Measurements from ENCODE around the gene CDKN2B-AS1.

The CDKN2B-AS1 gene

GRCh38 chr9:22084336-22085035 is 89.9 kb downstream of the CDKN2B-AS1 start:
- DNase-seq (ENCODE audit: low read depth in 1 of 2, low spot score in 1 of 2): no peak

- no peak for DNase-seq (ENCODE audit: low read depth in 1 of 2, low spot score in 1 of 2)
These were observed 93.6 kb downstream of the CDKN2B-AS1 start for GRCh38 chr9:22088053-22088716.

GRCh38 chr9:22088717-22089061 is 94.1 kb downstream of the CDKN2B-AS1 start:
- no peak for DNase-seq (ENCODE audit: low read depth in 1 of 2, low spot score in 1 of 2)

GRCh38 chr9:22097707-22098106 is 103.1 kb downstream of the CDKN2B-AS1 start:
- DNase-seq (ENCODE audit: low read depth in 1 of 2, low spot score in 1 of 2): no peak

GRCh38 chr9:22098643-22099332 is 104.2 kb downstream of the CDKN2B-AS1 start:
- no peak for DNase-seq (ENCODE audit: low read depth in 1 of 2, low spot score in 1 of 2)

- DNase-seq (ENCODE audit: low read depth in 1 of 2, low spot score in 1 of 2): no peak
These were observed 106.0 kb downstream of the CDKN2B-AS1 start for GRCh38 chr9:22100626-22101025.

GRCh38 chr9:22102146-22103053 is 107.8 kb downstream of the CDKN2B-AS1 start:
- DNase-seq (ENCODE audit: low read depth in 1 of 2, low spot score in 1 of 2): no peak

GRCh38 chr9:22103685-22104575 is 109.3 kb downstream of the CDKN2B-AS1 start:
- no peak for DNase-seq (ENCODE audit: low read depth in 1 of 2, low spot score in 1 of 2)

GRCh38 chr9:22105005-22105722 is 110.6 kb downstream of the CDKN2B-AS1 start:
- no peak for DNase-seq (ENCODE audit: low read depth in 1 of 2, low spot score in 1 of 2)

GRCh38 chr9:22107202-22108045 is 112.8 kb downstream of the CDKN2B-AS1 start:
- no peak for DNase-seq (ENCODE audit: low read depth in 1 of 2, low spot score in 1 of 2)

- DNase-seq (ENCODE audit: low read depth in 1 of 2, low spot score in 1 of 2): no peak
These were observed 114.2 kb downstream of the CDKN2B-AS1 start for GRCh38 chr9:22108581-22109370.

- no peak for DNase-seq (ENCODE audit: low read depth in 1 of 2, low spot score in 1 of 2)
These were observed 116.8 kb downstream of the CDKN2B-AS1 start for GRCh38 chr9:22111176-22111953.

- no peak for DNase-seq (ENCODE audit: low read depth in 1 of 2, low spot score in 1 of 2)
These were observed 117.3 kb downstream of the CDKN2B-AS1 start for GRCh38 chr9:22111954-22112247.

- no peak for DNase-seq (ENCODE audit: low read depth in 1 of 2, low spot score in 1 of 2)
These were observed 118.6 kb downstream of the CDKN2B-AS1 start for GRCh38 chr9:22112870-22113821.

- DNase-seq (ENCODE audit: low read depth in 1 of 2, low spot score in 1 of 2): no peak
These were observed 120.4 kb downstream of the CDKN2B-AS1 start for GRCh38 chr9:22114956-22115355.

- no peak for DNase-seq (ENCODE audit: low read depth in 1 of 2, low spot score in 1 of 2)
These were observed 122.2 kb downstream of the CDKN2B-AS1 start for GRCh38 chr9:22116758-22117157.

All from stimulated activated CD4-positive, alpha-beta T cell treated with anti-CD3 and anti-CD28 coated beads, Interleukin-15, amount 100 ng/mL, for 1 hour (primary cell).